Stimulated activated CD4-positive, alpha-beta T cell treated with anti-CD3 and anti-CD28 coated beads, Interleukin-15, amount 100 ng/mL, for 1 hour (primary cell): ENCODE data around the gene ITIH3.

ENCODE experiments used
- DNase-seq, 2 donors: peaks; one replicate each; pipeline ENCODE4 v3.0.0-alpha.2; 2020; ENCODE audit warnings: low read depth in 1 of 2, low spot score in 1 of 2

Gene ITIH3

GRCh38 chr3:52824037-52824436, 29.4 kb downstream of the ITIH3 start:
- DNase-seq = no peak

DNA sequence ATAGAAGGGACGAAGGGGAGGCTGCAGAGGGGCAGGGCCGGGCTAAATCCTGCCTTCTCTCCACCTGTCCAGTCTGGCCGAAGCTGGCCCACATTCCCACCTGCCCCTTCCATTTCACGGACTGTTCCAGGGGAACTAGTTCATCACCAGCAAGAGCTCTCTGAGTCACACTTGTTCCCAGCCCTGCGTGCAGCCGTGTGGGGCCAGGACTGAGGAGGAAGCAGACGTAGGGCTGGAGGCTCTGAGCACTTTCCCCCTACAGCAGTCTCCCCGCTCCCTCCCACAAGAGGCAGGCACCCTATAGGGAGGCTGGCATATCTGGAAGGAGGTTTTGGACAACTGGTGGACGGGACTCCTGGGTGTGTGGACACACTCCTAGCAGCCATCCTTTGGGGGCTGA, 32.8 kb downstream of the ITIH3 start:
- DNase-seq = no peak

DNA sequence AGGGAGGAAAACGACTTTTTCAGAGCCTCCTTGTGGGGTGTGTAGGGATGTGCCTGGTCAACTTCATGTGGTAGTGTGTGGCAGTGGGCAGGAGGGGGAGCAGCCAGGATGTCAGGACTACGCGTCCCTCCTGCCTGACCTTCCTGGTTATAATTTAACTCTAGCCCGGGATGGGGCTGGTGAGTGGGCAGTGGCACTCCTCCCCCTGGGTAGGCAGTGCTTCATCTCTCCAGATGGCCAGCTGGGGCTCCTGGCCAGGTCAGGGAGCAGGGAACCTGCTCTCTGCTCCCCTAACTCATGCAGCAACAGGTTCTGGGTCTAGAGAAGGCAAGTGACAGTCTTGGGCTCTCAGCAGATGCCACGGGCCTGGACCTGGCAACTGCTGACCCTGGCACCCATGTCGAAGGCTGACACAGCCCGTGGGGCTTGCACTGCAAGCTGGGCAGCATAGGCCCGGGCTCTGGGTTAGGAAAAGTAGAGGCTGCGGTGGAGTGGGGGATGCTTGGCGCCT, 33.3 kb downstream of the ITIH3 start:
- DNase-seq = no peak

DNA sequence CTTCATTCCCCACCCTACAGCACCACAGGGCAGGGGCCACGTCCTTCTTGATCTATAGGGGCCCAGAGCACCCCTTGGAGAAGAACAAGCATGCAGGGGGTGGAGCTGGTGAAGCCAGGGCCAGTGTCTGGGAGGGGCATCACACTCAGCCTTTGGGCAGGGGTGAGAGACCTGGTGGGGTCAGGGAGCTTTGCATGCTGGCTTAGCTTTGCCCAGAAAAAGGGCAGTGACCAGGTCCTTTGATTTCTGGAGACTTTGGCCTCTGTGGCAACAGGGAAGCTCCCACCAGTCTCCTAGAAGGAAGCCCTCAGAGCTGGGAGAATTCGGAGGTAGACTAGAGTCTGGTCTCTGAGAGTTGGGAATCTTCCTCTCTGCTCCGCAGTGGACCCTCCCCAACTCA, 34.9 kb downstream of the ITIH3 start:
- DNase-seq = no peak

- DNase-seq = no peak
Measured at GRCh38 chr3:52829906-52830463, 35.4 kb downstream of the ITIH3 start.

DNA sequence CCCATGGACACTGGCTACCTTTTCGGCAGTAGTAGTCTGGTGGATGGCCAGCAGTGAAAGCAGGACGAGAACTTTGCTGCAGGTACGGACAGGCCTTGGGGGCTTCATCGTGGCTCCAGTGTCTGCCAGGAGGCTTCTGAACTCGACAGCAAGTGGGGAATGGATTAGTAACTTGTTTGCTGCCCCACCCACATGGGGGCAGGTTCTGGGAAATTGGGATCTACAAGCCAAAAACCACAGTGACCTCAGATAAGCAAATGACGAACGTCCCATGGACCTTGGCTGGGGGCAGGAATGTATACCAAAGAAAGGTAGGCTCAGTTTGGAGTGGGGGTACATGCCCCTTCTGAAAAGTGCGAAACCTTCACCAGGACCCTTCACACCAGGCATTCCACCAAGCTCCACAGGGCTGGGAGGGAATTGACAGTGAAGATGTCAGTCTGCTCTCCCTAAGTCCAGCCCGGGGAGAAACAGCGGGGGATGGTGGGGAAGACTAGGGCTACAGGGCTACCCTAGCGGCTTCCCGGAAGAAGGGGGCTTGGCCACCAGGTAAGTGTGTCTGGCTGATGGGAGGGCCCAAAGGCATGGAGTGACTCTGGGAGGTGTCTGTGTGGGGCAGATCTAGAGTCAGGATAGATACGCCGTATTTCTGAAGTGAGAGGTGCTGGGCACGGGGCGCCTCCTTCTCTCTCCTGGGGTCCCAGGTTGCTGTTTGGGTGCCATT, 36.1 kb downstream of the ITIH3 start, which contains the start of gene ITIH4:
Gene ITIH4 (minus strand): TSS at position 138 of the 724 bp plus-strand sequence. CDS start 30 bp downstream, at position 108.
- DNase-seq = no peak

DNA sequence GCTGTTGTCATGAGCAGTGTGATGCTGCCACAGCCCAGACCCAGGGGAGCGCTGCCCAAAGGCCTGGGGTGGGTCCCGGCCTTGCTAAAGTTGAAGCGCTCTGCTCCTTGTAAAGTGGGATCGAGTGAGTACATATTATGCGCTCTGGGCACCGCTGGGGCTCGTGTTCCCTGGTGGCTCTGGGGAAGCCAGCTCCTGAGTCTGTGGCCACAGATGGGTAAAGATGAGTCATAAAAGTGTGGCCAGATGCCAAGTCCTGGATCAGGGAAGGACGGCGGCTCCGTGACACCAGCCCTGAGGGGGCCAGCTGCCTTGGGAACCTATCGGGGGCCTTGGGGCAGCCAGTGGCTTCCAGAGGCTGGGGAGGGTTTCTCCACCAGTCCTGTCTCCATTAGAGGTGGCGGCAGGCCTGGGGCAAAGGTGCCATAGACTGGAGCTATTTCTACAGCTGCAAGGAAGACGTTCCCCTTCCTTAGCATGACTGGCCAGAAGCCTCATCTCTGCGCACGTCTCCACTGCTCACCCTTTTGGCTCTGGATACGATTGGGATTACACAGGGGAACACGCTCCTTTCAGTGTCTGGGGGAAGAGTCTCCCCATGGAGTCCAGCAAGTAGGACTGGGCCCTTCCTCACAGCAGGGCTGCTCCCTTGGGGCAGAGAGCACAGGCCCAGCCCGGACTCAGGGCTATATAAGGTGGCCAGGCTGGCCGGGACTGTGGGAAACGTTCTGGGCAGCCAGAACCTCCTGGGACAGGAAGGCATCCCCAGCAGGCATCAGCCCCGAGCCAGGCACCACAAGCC, 37.1 kb downstream of the ITIH3 start:
- DNase-seq = no peak

- DNase-seq = no peak
Measured at GRCh38 chr3:52833202-52833601, 38.6 kb downstream of the ITIH3 start.

- DNase-seq = no peak
Measured at GRCh38 chr3:52834871-52835501, 40.4 kb downstream of the ITIH3 start, which contains the start of gene MUSTN1. TSS of gene MUSTN1 (minus strand) at chr3:52835019. CDS start at chr3:52834948, 71 bp downstream.

DNA sequence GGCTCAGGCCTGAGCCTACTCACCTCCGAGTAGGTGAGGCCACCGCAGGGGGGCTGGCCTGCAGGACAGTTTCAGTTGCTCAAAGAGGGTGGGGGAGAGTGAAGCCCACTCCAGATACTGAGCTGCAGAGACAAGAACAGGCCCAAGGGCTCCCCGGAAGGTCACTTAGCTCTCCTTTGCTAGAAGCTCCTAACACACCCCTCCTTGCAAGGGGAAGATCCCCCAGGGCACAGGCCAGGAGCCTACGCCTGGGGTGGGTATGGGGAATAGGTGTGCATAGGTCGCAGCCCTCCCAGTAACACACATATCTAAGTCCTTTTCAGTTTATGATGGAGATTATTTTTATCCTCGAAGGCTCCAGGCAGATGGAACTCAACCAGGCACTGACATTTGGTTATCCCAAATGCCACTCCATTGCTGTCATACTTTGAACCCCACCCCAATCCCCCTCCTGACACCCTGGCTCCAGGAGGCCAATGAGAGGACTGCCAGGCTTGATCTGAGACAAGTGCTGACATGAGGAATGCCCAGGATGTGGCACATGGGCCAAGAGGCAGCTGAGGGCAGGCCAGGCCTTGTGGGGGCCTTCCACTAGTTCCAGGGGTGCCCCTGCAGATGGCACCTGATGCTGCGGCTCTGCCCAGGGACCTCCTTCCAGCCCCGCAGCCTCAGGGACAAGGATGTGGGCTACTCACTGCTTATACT, 41.3 kb downstream of the ITIH3 start:
- DNase-seq = no peak

DNA sequence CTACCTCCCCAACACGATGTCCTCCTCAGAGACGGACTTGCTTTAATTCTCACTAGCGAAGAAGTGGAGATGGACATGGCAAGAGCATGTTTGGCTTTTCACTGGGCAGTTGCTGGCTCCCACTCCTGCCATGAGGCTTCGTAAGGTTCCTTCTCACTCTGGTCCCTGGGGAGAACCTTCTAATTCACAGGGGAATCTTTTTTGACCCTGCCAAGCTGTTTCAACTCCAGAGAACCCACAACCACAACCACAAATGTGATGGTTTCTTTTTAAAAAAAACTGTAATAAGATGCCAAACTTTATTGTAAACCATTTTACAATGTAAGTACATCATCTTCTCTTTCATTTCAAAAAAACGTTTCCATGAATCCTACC, 41.9 kb downstream of the ITIH3 start:
- DNase-seq = no peak

- no peak for DNase-seq
Measured at GRCh38 chr3:52836986-52837385, 42.4 kb downstream of the ITIH3 start.

DNA sequence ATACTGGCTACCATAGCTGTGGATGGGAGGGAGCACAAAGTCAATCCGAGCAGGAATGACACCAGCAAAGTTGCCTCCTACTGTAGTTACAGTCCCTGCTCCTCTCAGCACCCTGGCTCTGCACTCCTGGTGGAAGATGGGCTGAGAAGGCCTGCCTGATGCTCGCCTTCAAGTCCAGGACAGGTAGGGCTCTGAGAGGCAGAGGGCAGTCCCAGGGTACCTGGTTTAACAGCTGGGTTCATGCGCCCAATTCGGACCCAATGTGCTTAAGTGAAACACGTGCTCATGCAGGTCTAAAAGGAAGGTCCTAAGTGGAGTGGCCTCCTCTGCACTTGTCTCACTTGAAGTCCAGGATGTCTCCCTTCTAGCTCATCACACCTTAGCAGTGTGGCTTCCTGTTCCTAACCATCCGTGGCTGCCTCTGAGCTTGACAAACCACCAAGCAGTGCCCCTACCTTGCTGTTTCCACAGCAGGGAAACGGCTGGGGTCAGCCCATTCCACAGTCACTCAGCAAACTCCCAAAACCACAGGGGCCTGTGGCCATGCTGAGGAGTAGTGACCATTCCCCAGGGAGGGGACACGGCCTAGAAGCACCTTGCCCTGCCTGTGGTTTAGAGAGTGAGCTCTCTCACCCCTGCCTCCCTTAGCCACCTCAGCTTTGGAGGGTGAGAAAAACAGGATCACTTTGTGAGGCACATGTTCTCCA, 44.1 kb downstream of the ITIH3 start:
- no peak for DNase-seq

DNA sequence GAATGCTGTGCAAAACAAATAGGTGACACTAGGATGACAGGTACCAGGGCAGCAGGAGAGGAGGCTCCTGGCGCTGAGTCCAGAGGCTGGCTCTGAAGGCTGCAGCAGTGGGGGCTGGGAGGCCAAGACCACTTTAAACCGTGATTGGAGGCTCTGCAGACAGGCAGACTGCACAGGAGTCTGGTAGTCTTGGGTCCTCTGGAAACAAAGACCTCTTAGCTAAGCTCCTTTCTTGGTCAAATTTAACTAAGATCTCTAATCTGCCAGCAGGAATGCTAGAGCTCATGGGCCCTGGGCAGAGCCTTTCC, 44.6 kb downstream of the ITIH3 start:
- DNase-seq = no peak

- no peak for DNase-seq
Measured at GRCh38 chr3:52839892-52840545, 45.4 kb downstream of the ITIH3 start.

DNA sequence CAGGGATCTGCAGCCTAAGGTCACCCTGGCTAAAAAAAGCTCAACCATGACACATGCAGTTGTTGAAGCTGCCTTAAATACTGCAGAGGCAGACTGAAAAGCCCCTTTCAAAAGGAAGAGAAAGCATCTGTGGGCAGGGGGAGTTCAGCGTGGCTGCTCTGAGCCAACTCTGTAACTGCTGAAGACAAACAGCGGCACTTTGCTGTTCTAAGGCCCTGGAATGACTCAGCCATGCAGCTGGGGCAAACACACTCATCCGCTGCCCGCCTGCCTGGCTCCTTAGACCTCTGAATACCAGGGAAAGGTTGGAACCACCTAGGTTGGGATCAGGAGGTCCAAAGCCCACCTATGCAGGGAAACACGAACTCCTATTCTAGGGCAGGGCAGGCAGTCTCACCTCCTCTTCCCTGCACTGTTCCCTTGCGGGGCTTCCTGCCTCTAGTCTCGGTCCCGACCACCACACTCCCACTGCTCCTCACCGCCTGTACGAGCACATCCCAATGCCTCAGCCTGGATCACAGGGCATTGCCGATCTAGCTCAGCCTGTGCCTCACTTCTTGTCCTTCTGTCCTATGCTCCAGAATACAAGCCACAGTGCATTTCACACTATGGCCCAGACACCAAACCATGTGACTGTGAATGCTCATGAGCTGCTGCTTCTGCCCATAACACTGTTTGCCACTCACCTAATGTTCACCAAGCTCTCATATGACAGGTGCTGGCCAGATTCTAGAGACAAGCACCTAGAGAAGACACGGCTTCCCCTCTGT, 46.8 kb downstream of the ITIH3 start:
- DNase-seq = no peak

- no peak for DNase-seq
Measured at GRCh38 chr3:52841981-52842340, 47.4 kb downstream of the ITIH3 start.

- DNase-seq = no peak
Measured at GRCh38 chr3:52842424-52842823, 47.8 kb downstream of the ITIH3 start.
